UCSD-AML1 (cell line): ENCODE measurements around the gene FBXO17.

Experiments
- DNase-seq: peaks from one replicate; lab custom pipeline; 2025; ENCODE audit not compliant: unreplicated experiment; lab: John Stamatoyannopoulos, UW

FBXO17 gene

DNA sequence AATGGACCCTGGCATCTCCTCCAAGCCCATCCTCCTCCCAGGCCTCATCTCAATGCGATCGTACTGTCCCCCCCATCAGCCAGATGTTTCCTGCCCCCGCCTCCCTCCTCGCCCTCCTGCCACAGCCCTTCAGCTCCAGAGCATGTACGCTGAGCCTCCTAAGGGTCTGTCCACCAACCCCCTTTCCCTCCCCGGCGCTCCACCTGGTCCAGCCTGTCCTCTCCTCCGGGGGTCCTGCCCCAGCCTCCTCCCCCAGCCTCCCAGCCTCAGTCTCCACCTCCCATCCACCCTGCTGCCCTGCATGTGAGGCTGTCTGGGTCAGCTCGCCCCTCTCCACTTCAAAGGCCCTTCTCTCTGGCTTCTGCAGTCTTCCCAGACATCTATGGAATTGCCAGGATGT, 80.6 kb downstream of the FBXO17 start:
- DNase-seq, result no peak

DNA sequence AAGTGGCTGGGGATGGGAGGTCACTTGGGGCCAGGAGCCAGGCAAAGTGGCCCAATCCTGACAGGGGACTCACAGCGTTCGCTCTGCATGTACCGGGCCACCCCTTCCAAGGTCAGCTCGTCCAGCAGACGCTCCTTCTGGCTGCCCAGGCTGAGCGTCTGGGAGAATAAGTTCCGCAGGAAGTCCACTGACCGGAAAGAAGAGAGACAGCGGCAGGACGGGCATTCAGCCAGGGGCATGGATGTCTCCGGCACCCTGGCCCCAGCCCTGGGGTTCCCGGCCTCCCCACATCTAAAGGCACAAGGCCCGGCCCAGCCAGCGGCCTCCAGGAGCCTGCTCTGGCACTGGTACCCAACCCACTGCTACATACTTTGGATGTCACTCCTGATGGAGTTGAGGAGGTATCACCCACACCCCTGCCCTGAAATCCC, 82.2 kb downstream of the FBXO17 start:
- no peak for DNase-seq

DNA sequence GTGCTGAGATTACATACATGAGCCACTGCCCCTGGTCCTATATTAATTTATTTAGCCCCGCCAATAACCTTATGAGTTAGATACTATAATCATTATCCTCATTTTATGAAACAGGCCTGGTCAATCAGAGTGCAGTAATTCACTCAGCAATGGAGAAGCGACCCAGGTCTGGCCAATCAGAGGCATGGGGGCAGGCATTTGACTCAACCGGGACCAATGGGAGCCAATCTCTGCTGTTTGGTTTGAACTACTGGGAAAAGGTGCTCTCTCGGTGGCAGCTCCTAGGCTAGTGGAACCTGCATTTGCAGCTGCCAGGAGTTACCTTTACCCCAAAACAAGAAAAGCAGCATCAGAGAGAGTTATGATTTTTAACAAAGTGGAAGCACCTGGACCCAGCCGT, 82.7 kb downstream of the FBXO17 start:
- DNase-seq, result no peak

DNA sequence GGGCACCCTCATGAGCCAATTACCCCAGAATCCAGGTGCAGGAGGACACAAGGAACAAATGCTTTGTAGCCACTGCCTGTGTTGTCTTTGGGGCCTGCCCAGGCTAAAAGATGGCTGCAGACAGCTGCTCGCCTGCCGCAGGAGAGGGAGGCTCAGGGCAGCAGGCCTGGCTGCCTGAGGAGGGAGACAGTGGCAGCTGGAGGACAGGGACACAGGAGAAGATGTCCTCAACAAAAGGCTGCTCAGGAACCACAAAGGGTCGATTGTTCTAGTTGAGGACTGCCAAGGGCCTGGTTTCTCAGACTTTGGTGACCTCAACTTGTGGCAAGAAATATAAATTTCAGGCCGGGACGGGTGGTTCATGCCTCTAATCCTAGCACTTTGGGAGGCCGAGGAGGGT, 83.8 kb downstream of the FBXO17 start:
- no peak for DNase-seq
